Activated naive CD8-positive, alpha-beta T cell treated with anti-CD3 and anti-CD28 coated beads, Interleukin-2, amount 50 U/mL, for 24 hours (primary cell): ENCODE measurements around the gene ECHS1.
A peak's percentile ranks its signal among the peaks of the same experiment; 100 is the strongest.

ENCODE experiments used
- ATAC-seq: fragments of 150-1000 bp; cut with Tn5 transposase; one replicate; pipeline ENCODE4 v1.10.0; 2021
- DNase-seq: peaks from one replicate; pipeline ENCODE4 v3.0.0; 2021
- H3K27ac Mint-ChIP-seq: one replicate; pipeline ENCODE4 v1.8.0; 2021; ENCODE audit warnings: mild to moderate bottlenecking, mixed read lengths
- H3K27me3 Mint-ChIP-seq: one replicate; pipeline ENCODE4 v1.8.0; 2021; ENCODE audit warnings: mixed read lengths
- H3K36me3 Mint-ChIP-seq: one replicate; pipeline ENCODE4 v1.8.0; 2021; ENCODE audit warnings: low read depth, mixed read lengths
- H3K4me1 Mint-ChIP-seq: one replicate; pipeline ENCODE4 v1.8.0; 2021; ENCODE audit warnings: mixed read lengths
- H3K4me3 Mint-ChIP-seq: one replicate; pipeline ENCODE4 v1.8.0; 2021; ENCODE audit warnings: mild to moderate bottlenecking, moderate library complexity, mixed read lengths
- H3K9me3 Mint-ChIP-seq: one replicate; pipeline ENCODE4 v1.8.0; 2021; ENCODE audit warnings: mixed read lengths

ECHS1 gene

GRCh38 chr10:133405272-133405671 is 32.1 kb upstream of the ECHS1 start:
- peaks cover 68% of the 10 kb centered on the region for H3K36me3 Mint-ChIP-seq
- ATAC-seq (no peak), DNase-seq (no peak)
- H3K27ac Mint-ChIP-seq, result no peak overlapping the region
- peaks cover 55% of the 10 kb centered on the region for H3K4me1 Mint-ChIP-seq
- H3K27me3 Mint-ChIP-seq, result no peaks in the 10 kb centered on the region
- no peaks in the 10 kb centered on the region for H3K9me3 Mint-ChIP-seq
- H3K4me3 Mint-ChIP-seq, result no peak overlapping the region

DNA sequence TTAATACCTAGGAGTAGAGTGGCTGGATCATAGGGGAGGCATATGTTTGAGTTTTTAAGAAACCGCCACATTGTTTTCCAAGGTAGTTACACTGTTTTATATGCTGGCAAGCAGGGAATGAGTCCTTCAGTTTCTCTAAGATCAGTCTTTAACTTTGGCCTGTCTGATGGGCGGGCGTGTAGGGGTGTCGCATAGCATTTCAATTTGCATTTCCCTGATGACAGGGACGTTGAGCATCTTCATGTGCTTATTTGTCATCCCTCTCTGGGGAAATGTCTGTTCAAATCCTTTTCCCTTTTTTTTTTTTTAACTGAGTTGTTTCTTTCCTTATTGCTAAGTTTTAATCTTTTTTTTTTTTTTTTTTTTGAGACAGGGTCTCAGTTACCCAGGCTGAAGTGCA is 30.6 kb upstream of the ECHS1 start:
- Mint-ChIP-seq H3K27ac (no peak overlapping the region), H3K27me3 (no peaks in the 10 kb centered on the region), H3K9me3 (no peaks in the 10 kb centered on the region), H3K36me3 (peaks cover 55% of the 10 kb centered on the region), H3K4me1 (peaks cover 61% of the 10 kb centered on the region), H3K4me3 (no peak overlapping the region)
- ATAC-seq (no peak), DNase-seq (no peak)

- H3K4me3 Mint-ChIP-seq, result no peak overlapping the region
- ATAC-seq (no peak), DNase-seq (no peak)
- no peak overlapping the region for H3K27ac Mint-ChIP-seq
- no peaks in the 10 kb centered on the region for H3K27me3 Mint-ChIP-seq
- H3K9me3 Mint-ChIP-seq, result no peaks in the 10 kb centered on the region
- peaks cover 61% of the 10 kb centered on the region for H3K4me1 Mint-ChIP-seq
- H3K36me3 Mint-ChIP-seq, result peaks cover 50% of the 10 kb centered on the region
Observed at GRCh38 chr10:133403359-133403758, 30.2 kb upstream of the ECHS1 start.

GRCh38 chr10:133401981-133402725 is 29.0 kb upstream of the ECHS1 start:
- H3K27ac Mint-ChIP-seq, result no peak overlapping the region
- no peaks in the 10 kb centered on the region for H3K9me3 Mint-ChIP-seq
- peaks cover 51% of the 10 kb centered on the region for H3K36me3 Mint-ChIP-seq
- ATAC-seq (no peak), DNase-seq (no peak)
- H3K27me3 Mint-ChIP-seq, result no peaks in the 10 kb centered on the region
- peaks cover 56% of the 10 kb centered on the region for H3K4me1 Mint-ChIP-seq
- H3K4me3 Mint-ChIP-seq, result no peak overlapping the region

- H3K27ac Mint-ChIP-seq, result peak overlapping the region; percentile 82
- ATAC-seq (no peak), DNase-seq (no peak)
- peaks cover 52% of the 10 kb centered on the region for H3K36me3 Mint-ChIP-seq
- H3K4me3 Mint-ChIP-seq, result no peak overlapping the region
- H3K4me1 Mint-ChIP-seq, result peaks cover 52% of the 10 kb centered on the region
- no peaks in the 10 kb centered on the region for H3K27me3 Mint-ChIP-seq
- no peaks in the 10 kb centered on the region for H3K9me3 Mint-ChIP-seq
Observed at GRCh38 chr10:133401500-133401899, 28.3 kb upstream of the ECHS1 start.

GRCh38 chr10:133400624-133401424 is 27.7 kb upstream of the ECHS1 start:
- Mint-ChIP-seq H3K27me3 (no peaks in the 10 kb centered on the region), H3K4me3 (peak overlapping the region; percentile 33), H3K9me3 (no peaks in the 10 kb centered on the region), H3K27ac (peak overlapping the region; percentile 82), H3K36me3 (peaks cover 50% of the 10 kb centered on the region), H3K4me1 (peaks cover 46% of the 10 kb centered on the region)
- ATAC-seq, result peak; percentile 48
- no peak for DNase-seq

DNA sequence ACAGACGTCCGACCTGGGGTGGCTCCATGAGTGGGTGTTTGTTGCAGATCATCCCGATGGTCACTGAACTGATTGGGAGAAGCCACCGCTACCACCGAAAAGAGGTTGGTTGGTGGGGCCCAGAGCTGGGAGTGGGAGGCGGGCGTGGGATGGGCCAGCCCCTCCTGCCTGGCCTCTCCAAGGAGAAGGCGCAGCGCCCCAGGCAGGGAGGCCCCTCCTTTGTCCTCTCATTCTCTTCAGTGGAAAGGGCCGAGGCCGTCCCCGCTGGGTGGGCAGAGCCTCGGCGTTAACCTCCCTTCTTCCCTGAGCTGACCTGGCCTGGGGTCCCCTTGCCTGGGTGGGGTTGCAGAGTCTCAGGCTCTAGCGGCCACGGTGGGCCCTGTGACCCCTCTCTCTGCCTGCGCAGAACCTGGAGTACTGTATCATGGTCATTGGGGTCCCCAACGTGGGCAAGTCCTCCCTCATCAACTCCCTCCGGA is 26.0 kb upstream of the ECHS1 start:
- Mint-ChIP-seq H3K27ac (no peak overlapping the region), H3K27me3 (no peaks in the 10 kb centered on the region), H3K9me3 (no peaks in the 10 kb centered on the region), H3K4me1 (peaks cover 43% of the 10 kb centered on the region), H3K4me3 (no peak overlapping the region), H3K36me3 (peaks cover 47% of the 10 kb centered on the region)
- DNase-seq, result no peak
- ATAC-seq, result no peak

GRCh38 chr10:133397938-133398337 is 24.8 kb upstream of the ECHS1 start:
- no peak for DNase-seq
- ATAC-seq, result no peak
- Mint-ChIP-seq H3K4me3 (no peak overlapping the region), H3K4me1 (peaks cover 46% of the 10 kb centered on the region), H3K27me3 (no peaks in the 10 kb centered on the region), H3K27ac (peak overlapping the region; percentile 1), H3K36me3 (peaks cover 43% of the 10 kb centered on the region), H3K9me3 (no peaks in the 10 kb centered on the region)

- Mint-ChIP-seq H3K9me3 (no peaks in the 10 kb centered on the region), H3K4me1 (peaks cover 50% of the 10 kb centered on the region), H3K27me3 (no peaks in the 10 kb centered on the region), H3K27ac (peak overlapping the region; percentile 5), H3K36me3 (peaks cover 31% of the 10 kb centered on the region), H3K4me3 (peak overlapping the region; percentile 96)
- no peak for ATAC-seq
- DNase-seq, result no peak
Observed at GRCh38 chr10:133396035-133396624, 23.0 kb upstream of the ECHS1 start.

- H3K4me3 Mint-ChIP-seq, result peak overlapping the region; percentile 96
- ATAC-seq (no peak), DNase-seq (no peak)
- H3K27me3 Mint-ChIP-seq, result no peaks in the 10 kb centered on the region
- H3K9me3 Mint-ChIP-seq, result no peaks in the 10 kb centered on the region
- peaks cover 50% of the 10 kb centered on the region for H3K4me1 Mint-ChIP-seq
- peaks cover 26% of the 10 kb centered on the region for H3K36me3 Mint-ChIP-seq
- H3K27ac Mint-ChIP-seq, result peak overlapping the region; percentile 93
Observed at GRCh38 chr10:133394801-133395221, 21.7 kb upstream of the ECHS1 start.

DNA sequence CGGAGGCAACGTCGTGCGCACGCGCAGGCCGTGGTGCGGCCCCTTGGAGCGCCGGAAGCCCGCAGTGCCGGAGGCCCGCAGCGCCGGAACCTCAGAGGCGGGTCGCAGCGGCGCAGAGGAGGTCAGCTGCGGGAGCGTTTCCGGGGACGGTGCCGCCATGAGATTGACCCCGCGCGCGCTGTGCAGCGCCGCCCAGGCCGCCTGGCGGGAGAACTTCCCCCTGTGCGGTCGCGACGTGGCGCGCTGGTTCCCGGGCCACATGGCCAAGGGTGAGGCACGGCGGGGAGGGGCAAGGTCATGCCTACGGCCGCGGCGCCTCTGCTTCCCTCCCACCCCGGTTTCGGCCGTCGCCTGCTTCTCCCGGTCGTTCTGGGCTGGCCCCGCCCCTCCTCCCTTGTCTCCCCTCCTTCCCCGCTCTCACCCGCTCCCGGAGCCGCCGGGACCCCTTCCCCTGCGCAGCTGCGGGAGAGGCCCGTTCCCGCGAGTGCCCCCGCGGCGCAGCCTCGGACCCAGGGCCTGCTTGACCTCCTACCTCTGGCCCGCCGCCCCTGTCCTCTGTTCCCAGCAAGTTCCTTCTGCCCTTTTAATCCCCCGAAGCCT is 21.0 kb upstream of the ECHS1 start, which contains the start of gene MTG1:
TSS of gene MTG1 (plus strand) at position 94 of the 600 bp plus-strand sequence. CDS start at position 158, 64 bp downstream.
- Mint-ChIP-seq H3K27ac (peak within 1 kb of the TSS; percentile 93), H3K4me1 (peaks cover 51% of the 10 kb centered on the region), H3K36me3 (peaks cover 26% of the 10 kb centered on the region), H3K9me3 (no peaks in the 10 kb centered on the region), H3K4me3 (peak within 1 kb of the TSS; percentile 96), H3K27me3 (no peaks in the 10 kb centered on the region)
- DNase-seq (peak; percentile 98), ATAC-seq (peak; percentile 77)

GRCh38 chr10:133393401-133394063 is 20.4 kb upstream of the ECHS1 start:
- peaks cover 26% of the 10 kb centered on the region for H3K36me3 Mint-ChIP-seq
- H3K9me3 Mint-ChIP-seq, result no peaks in the 10 kb centered on the region
- peak overlapping the region; percentile 67 for H3K27ac Mint-ChIP-seq
- H3K4me3 Mint-ChIP-seq, result peak overlapping the region; percentile 96
- no peaks in the 10 kb centered on the region for H3K27me3 Mint-ChIP-seq
- DNase-seq, result no peak
- H3K4me1 Mint-ChIP-seq, result peaks cover 55% of the 10 kb centered on the region
- no peak for ATAC-seq

DNA sequence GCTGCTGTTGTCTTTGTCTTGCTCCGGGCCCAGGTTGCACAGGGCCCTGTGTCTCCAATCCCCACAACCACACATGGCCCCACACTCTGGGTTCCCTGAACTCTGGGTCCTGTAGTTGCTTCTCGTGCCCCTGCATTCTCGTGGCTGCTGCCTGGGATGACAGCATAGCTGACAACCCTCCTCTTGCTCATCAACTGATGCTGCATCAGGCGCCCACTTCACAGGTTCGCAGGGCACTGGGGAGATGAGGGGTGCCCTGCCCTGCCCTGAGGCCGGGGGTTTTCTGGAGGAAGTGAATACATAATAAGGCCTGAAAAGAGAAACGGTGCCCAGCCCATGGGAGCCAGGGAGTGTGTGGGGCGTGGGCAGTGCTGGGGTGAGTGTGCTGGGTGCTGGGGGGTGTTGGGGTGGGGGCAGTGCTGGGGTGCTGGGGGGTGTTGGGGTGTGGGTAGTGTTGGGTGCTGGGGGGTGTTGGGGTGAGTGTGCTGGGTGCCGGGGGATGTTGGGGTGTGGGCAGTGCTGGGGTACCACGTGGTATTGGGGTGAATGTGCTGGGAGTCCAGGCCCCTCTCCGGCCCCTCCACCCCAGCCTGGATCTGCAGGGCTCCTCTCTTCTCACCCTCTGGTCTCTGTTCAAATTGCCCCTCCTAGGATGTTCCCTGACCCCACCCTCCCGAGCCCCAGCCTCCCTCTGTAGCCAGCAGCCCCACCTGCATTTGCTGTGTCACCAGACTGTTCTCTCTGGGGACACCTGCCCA is 18.8 kb upstream of the ECHS1 start:
- H3K27ac Mint-ChIP-seq, result peak overlapping the region; percentile 95

More for the DNA sequence above, 18.8 kb upstream of the ECHS1 start:
- H3K27me3 Mint-ChIP-seq, result no peaks in the 10 kb centered on the region
- no peaks in the 10 kb centered on the region for H3K9me3 Mint-ChIP-seq
- DNase-seq (peak; percentile 61), ATAC-seq (peak; percentile 34)
- peaks cover 15% of the 10 kb centered on the region for H3K36me3 Mint-ChIP-seq
- peaks cover 62% of the 10 kb centered on the region for H3K4me1 Mint-ChIP-seq
- H3K4me3 Mint-ChIP-seq, result peak overlapping the region; percentile 50
